RWPE1 (cell line): Measurements from ENCODE around the gene ARHGEF6.
"Not testable (repeated sequence)": the region's sequence is repeated elsewhere in the genome, so short reads cannot be mapped to it uniquely, and the experiment has no call there.

Experiments used
- CTCF ChIA-PET: fragments of 350-600 bp; sonication (Branson Sonifier 250); formaldehyde crosslinking; extraction: SDS; loops from one replicate; lab custom pipeline; 2021; lab: Yijun Ruan, JAX
- POLR2A ChIA-PET: fragments of 400-600 bp; formaldehyde crosslinking; extraction: SDS; loops from one replicate; lab custom pipeline; 2020; ENCODE audit warnings: antibody characterized with exemption; ENCODE audit not compliant: low non-redundant PET; lab: Yijun Ruan, JAX
- DNase-seq: peaks from one replicate; pipeline ENCODE4 v3.0.0; 2012; ENCODE audit warnings: low spot score
- H3K27ac ChIP-seq: fragments of 450-650 bp; 2 replicates; pipeline ENCODE4 v1.5.1; 2017
- TF ChIP-seq, protein P1 (sequence below): fragments of 450-650 bp; conservative IDR thresholded peaks from 2 replicates; pipeline ENCODE4 v1.5.1; 2017; ENCODE audit warnings: low read depth, mild to moderate bottlenecking

Gene ARHGEF6

DNA sequence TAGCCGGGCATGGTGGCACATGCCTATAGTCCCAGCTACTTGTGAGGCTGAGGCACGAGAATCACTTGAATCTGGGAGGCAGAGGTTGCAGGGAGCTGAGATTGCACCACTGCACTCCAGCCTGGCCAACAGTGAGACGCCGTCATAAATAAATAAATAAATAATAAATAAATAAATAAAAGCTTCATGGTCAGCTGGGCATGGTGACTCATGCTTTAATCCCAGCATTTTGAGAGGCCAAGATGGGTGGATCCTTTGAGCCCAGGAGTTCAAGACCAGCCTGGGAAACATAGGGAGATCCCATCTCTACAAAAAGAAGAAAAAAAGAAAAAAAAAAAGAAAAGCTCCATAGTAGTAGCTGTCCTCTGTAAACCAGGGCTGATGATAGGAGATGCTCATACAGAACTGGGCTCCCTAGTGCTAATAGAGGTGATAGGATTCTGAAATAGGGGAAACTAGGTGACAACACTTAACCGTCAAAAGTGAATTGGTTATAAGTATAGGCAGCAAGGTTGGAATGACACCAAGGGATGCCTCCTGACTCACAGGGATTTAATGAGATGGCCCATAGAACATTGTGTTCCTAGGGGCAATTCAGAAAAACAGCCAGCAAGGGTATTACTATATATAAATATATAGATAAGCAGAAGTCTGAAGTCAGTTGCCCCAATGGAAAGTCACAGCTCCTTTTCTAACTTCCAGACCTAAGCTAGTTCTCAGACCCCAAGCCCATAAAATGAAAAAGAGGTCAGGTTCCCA lies 41.8 kb upstream of the ARHGEF6 start:
- no peak for DNase-seq
- no peak overlapping the region for H3K27ac ChIP-seq
- TF ChIP-seq, protein P1, sequence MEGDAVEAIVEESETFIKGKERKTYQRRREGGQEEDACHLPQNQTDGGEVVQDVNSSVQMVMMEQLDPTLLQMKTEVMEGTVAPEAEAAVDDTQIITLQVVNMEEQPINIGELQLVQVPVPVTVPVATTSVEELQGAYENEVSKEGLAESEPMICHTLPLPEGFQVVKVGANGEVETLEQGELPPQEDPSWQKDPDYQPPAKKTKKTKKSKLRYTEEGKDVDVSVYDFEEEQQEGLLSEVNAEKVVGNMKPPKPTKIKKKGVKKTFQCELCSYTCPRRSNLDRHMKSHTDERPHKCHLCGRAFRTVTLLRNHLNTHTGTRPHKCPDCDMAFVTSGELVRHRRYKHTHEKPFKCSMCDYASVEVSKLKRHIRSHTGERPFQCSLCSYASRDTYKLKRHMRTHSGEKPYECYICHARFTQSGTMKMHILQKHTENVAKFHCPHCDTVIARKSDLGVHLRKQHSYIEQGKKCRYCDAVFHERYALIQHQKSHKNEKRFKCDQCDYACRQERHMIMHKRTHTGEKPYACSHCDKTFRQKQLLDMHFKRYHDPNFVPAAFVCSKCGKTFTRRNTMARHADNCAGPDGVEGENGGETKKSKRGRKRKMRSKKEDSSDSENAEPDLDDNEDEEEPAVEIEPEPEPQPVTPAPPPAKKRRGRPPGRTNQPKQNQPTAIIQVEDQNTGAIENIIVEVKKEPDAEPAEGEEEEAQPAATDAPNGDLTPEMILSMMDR: no peak
- CTCF ChIA-PET: no interaction called here
- POLR2A ChIA-PET: no interaction called here

DNA sequence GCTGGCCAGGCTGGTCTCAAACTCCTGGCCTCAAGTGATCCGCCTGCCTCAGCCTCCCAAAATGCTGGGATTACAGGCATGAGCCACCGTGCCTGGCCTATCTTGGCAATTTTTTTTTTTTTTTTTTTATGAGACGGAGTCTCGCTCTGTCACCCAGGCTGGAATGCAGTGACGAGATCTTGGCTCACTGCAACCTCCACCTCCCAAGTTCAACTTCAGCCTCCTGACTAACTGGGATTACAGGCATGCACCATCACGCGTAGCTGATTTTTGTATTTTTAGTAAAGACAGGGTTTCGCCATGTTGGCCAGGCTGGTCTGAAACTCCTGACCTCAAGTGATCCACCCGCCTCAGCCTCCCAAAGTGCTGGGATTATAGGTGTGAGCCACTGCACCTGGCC lies 39.0 kb upstream of the ARHGEF6 start:
- DNase-seq, POLR2A ChIA-PET, CTCF ChIA-PET, H3K27ac ChIP-seq: not testable (repeated sequence)

- TF ChIP-seq, protein P1: no peak
- CTCF ChIA-PET: no interaction called here
- H3K27ac ChIP-seq: no peak overlapping the region
- DNase-seq: no peak
- POLR2A ChIA-PET: no interaction called here
Measured at GRCh38 chrX:136819031-136819703, 38.4 kb upstream of the ARHGEF6 start.

DNA sequence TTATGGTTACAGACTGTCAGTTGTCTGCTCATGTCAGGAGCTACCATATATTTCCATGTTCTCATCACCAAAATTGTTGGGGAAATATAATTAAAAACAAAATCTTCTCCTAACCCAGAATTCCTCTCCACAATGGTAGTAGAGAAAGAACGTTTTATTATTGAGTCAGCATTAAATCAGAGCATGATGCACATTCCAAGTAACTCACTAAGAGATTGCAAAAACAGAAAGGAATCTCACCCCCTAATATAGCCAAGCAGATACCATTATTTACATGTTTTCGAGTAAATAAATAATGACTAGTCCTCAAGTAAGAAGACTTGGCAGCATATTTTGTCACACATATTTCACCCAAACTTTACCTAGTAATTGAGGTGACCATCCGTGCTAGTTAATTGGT lies 36.2 kb upstream of the ARHGEF6 start:
- DNase-seq: no peak
- POLR2A ChIA-PET: no interaction called here
- TF ChIP-seq, protein P1: no peak
- CTCF ChIA-PET: no interaction called here
- no peak overlapping the region for H3K27ac ChIP-seq

DNA sequence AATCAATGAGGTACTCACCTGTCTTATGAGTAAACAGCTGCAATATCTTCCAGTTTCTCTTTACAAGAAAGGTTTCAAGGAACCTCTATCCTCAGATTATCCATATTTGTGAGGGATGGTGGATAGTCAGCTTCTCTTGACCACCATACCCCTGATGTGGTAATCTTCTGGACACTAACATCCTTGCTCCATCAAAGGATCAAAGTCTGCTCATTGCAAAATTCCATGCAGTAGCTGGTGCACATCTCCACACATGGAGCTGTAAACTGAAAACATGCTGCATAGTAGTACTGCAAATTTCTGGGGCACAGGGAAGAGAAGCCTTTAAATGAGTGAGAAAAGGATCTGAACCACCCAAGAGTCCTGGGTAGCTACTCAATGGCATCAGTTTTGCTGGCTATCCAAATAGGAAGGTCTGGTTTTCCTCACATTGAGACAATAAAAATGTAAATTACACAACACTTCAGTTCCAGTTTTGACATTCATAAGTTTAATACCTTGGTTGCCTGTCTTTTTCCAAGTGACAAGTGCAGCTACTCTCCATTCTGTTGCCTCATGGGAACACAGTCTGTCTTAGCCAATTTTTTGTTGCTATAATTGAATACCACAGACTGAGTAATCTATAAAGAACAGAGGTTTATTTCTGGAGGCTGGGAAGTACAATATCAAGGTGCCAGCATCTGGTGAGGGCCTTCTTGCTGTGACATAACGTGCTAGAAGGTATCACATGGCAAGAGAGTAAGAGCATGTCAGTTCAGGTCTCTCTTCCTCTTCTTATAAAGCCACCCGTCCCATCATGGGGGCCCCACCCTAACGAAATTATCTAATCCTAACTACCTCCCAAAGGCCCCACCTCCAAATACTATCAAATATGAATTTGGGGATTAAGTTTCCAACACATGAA lies 34.4 kb upstream of the ARHGEF6 start:
- H3K27ac ChIP-seq: no peak overlapping the region
- DNase-seq: no peak
- TF ChIP-seq, protein P1: no peak
- CTCF ChIA-PET: no interaction called here
- POLR2A ChIA-PET: no interaction called here

DNA sequence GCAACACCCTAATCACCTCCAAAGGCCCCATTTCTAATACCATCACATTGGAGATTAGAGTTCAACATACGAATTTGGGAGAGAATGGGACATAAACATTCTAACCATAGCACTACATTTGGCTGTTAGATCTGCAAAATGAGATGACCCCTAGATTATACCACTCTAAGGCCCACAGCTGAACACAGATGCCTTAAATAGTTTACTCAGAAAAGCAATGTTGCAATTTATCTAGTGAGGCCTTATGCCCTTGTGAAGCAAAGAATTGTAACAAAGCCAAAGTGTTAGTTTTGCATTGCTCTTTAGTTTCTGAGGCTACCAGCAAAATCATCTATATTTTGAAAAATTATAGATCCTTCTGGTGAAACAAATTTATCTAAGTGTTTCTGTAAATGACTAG lies 31.6 kb upstream of the ARHGEF6 start:
- DNase-seq: no peak
- CTCF ChIA-PET: no interaction called here
- no peak overlapping the region for H3K27ac ChIP-seq
- POLR2A ChIA-PET: no interaction called here
- TF ChIP-seq, protein P1: no peak
